Measurements from ENCODE around the gene FGF21.

The FGF21 gene

DNA sequence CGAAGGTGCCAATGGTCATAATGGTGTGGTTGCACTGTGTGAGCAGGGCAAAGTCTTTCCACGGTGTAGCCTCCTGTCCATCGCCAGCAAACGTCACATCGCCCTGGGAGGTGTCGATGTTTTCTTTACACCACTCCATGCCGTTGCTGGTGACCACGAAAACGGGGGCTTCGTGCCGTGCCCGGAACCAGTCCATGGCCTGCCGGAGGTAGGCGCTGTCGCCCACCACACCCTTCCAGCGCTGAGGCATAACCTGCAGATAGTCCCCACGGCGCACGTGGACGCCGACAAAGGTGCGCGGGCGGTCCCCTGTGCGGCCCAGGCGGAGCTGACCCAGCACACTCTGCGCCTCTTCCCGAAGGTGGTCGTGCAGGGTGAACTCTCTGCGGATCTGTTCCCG, 5.0 kb upstream of the FGF21 start:
- H3K36me3 ChIP-seq (ENCODE audit: insufficient read depth, insufficient read length, low read length) = peaks cover 8% of the 10 kb centered on the region
- no peaks in the 10 kb centered on the region for H3K27me3 ChIP-seq (ENCODE audit: insufficient read depth, insufficient read length)
- no peaks in the 10 kb centered on the region for H3K9me3 ChIP-seq (ENCODE audit: insufficient read depth, low read length)
- peaks cover 3% of the 10 kb centered on the region for H3K4me1 ChIP-seq (ENCODE audit: insufficient read depth, insufficient read length)
- TF ChIP-seq ZNF274 (IDR thresholded peaks at IDR 0.05; ENCODE audit: low read depth, low read length) (no peak), SUZ12 (IDR thresholded peaks at IDR 0.05; ENCODE audit: extremely low read depth, insufficient read depth, insufficient read length) (no peak), YY1 (IDR thresholded peaks at IDR 0.05; ENCODE audit: insufficient read depth, insufficient read length) (no peak)
- no peak for DNase-seq (ENCODE audit: low read depth, low spot score)
- no peak overlapping the region for H3K9ac ChIP-seq (ENCODE audit: insufficient read length, low read depth)
- no peak overlapping the region for H3K4me3 ChIP-seq (ENCODE audit: insufficient read length, low read depth)

DNA sequence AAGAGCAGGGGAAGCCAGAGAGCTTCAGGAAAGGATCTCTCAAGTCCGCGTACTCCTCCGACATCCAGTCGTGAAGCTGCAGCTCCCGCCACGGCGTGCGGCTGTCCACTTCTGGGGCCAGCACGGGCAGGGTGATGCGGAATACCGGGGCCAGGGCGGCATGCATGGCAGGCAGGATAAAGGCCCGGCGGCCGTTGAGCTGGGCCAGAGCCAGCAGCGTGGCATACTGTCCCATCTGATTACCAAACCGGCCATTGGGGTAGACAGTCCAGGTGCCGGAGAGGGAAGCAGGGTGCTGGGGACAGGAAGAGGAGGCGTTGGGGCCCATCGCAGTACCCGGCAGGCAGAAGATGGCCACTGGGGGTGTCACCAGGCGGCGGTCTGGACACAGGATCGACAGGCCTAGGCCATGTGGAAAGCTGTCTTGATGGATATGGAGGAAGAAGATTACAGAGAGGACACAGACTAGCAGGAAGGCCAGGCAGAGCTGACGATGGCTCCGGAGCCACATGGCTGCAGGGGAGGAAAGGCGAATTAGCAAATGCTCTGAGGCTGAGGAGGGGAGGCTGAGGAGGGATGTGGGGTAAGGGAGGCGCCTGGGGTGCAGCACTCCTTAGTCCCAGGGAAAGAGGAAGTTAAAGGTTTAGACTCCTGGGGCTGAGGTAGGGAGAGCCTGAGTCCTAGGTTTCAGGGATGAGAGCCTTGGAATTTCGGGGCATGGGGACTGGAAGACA, 4.4 kb upstream of the FGF21 start:
- Histone ChIP-seq H3K9ac (ENCODE audit: insufficient read length, low read depth) (no peak overlapping the region), H3K9me3 (ENCODE audit: insufficient read depth, low read length) (no peaks in the 10 kb centered on the region), H3K36me3 (ENCODE audit: insufficient read depth, insufficient read length, low read length) (peaks cover 8% of the 10 kb centered on the region), H3K4me1 (ENCODE audit: insufficient read depth, insufficient read length) (peaks cover 4% of the 10 kb centered on the region), H3K27me3 (ENCODE audit: insufficient read depth, insufficient read length) (no peaks in the 10 kb centered on the region), H3K4me3 (ENCODE audit: insufficient read length, low read depth) (no peak overlapping the region)
- TF ChIP-seq YY1 (IDR thresholded peaks at IDR 0.05; ENCODE audit: insufficient read depth, insufficient read length) (no peak), SUZ12 (IDR thresholded peaks at IDR 0.05; ENCODE audit: extremely low read depth, insufficient read depth, insufficient read length) (no peak), ZNF274 (IDR thresholded peaks at IDR 0.05; ENCODE audit: low read depth, low read length) (no peak)
- no peak for DNase-seq (ENCODE audit: low read depth, low spot score)

DNA sequence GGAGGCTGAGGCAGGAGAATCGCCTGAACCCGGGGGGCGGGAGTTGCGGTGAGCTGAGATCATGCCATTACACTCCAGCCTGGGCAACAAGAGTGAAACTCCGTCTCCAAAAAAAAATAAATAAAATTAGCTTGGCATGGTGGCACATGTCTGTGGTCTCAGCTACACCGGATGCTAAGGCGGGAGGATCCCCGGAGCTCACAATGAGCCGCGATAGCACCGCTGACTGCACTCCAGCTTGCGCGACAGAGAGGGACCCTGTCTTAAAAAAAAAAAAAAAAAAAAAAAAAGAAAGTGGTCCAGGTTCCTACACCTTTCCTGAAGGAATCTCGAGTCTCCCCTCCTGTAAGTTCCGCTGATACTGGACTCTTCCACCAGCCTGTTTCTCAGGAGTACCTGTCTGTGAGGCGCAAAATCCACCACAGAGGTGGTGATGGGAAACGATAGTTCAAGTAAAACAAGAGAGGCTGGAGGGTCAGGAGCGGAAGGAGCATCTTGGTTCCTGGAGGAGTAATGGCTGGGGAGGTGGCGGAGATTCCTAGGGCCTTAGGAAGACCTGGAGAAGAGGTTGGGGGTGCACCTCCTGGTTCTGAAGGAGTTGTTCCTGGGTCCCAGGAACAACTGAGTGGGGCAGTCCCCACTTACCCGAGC, 3.4 kb upstream of the FGF21 start:
- peak overlapping the region; percentile 46 for H3K4me3 ChIP-seq (ENCODE audit: insufficient read length, low read depth)
- TF ChIP-seq YY1 (IDR thresholded peaks at IDR 0.05; ENCODE audit: insufficient read depth, insufficient read length) (no peak), SUZ12 (IDR thresholded peaks at IDR 0.05; ENCODE audit: extremely low read depth, insufficient read depth, insufficient read length) (no peak), ZNF274 (IDR thresholded peaks at IDR 0.05; ENCODE audit: low read depth, low read length) (no peak)
- no peaks in the 10 kb centered on the region for H3K27me3 ChIP-seq (ENCODE audit: insufficient read depth, insufficient read length)
- H3K9ac ChIP-seq (ENCODE audit: insufficient read length, low read depth) = peak overlapping the region; percentile 52
- no peaks in the 10 kb centered on the region for H3K9me3 ChIP-seq (ENCODE audit: insufficient read depth, low read length)
- H3K36me3 ChIP-seq (ENCODE audit: insufficient read depth, insufficient read length, low read length) = peaks cover 8% of the 10 kb centered on the region
- H3K4me1 ChIP-seq (ENCODE audit: insufficient read depth, insufficient read length) = peaks cover 10% of the 10 kb centered on the region
- DNase-seq (ENCODE audit: low read depth, low spot score) = no peak

DNA sequence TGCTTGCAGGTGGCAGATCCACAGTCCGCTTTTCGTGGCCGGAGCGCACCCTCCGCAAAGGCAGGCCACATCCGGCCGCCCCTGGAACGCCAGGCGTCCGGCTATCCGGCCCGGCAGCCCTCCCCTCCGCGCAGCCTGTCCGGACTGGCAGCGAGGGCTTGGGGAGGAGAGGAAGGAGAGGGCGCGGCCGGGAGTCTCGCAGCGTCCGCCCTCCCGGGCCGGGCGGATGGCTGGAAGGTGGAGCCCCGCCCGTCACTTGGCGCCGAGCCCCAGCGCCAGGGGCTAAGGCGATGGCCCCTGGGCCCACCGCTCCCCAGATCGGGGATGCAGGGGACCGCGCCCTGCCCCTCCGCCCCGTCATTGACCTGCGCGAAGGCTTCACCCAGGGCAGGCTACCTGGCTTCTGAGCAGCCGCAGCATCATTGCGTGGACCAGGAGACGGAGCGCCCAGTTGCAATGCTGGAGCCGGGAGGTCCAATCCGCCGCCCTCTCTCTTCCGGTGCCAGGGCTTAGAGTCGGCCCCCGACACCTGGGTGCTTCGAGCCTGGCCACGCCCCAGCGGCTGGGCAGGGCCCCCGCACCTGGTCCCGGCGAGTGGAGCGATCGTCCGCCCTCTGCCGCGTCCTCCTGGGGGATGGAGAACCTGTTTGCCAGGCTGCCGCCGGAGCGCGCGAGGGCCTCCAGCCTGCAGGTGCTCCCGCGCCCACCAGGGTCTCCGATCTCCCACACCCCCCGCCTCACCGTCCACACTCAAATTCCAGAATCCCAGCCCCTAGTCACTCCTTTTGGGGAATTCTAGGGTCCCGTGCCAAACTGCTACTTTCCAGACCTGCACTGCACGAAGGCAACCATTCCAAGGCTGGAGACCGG, 2.6 kb upstream of the FGF21 start, which contains the start of gene FUT1:
FUT1 (minus strand) TSS at position 146 of the 870 bp plus-strand sequence. CDS start 1,360 bp downstream, outside the sequence.
- H3K4me1 ChIP-seq (ENCODE audit: insufficient read depth, insufficient read length) = peaks cover 10% of the 10 kb centered on the region
- TF ChIP-seq YY1 (IDR thresholded peaks at IDR 0.05; ENCODE audit: insufficient read depth, insufficient read length) (no peak), ZNF274 (IDR thresholded peaks at IDR 0.05; ENCODE audit: low read depth, low read length) (no peak), SUZ12 (IDR thresholded peaks at IDR 0.05; ENCODE audit: extremely low read depth, insufficient read depth, insufficient read length) (no peak)
- peak; percentile 30 for DNase-seq (ENCODE audit: low read depth, low spot score)
- peaks cover 8% of the 10 kb centered on the region for H3K36me3 ChIP-seq (ENCODE audit: insufficient read depth, insufficient read length, low read length)
- H3K9me3 ChIP-seq (ENCODE audit: insufficient read depth, low read length) = no peaks in the 10 kb centered on the region
- H3K27me3 ChIP-seq (ENCODE audit: insufficient read depth, insufficient read length) = no peaks in the 10 kb centered on the region
- peak within 1 kb of the TSS; percentile 46 for H3K4me3 ChIP-seq (ENCODE audit: insufficient read length, low read depth)
- H3K9ac ChIP-seq (ENCODE audit: insufficient read length, low read depth) = peak within 1 kb of the TSS; percentile 77

DNA sequence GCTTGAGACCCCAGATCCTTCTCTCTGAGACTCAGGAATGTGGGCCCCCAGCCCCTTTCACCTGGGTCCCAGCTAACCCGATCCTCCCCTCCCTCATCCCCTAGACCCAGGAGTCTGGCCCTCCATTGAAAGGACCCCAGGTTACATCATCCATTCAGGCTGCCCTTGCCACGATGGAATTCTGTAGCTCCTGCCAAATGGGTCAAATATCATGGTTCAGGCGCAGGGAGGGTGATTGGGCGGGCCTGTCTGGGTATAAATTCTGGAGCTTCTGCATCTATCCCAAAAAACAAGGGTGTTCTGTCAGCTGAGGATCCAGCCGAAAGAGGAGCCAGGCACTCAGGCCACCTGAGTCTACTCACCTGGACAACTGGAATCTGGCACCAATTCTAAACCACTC, 463 bp downstream of the FGF21 start:
- H3K4me3 ChIP-seq (ENCODE audit: insufficient read length, low read depth) = no peak overlapping the region
- no peak for DNase-seq (ENCODE audit: low read depth, low spot score)
- no peak for TF ChIP-seq SUZ12 (IDR thresholded peaks at IDR 0.05; ENCODE audit: extremely low read depth, insufficient read depth, insufficient read length)
- TF ChIP-seq YY1 (IDR thresholded peaks at IDR 0.05; ENCODE audit: insufficient read depth, insufficient read length) = no peak
- TF ChIP-seq ZNF274 (IDR thresholded peaks at IDR 0.05; ENCODE audit: low read depth, low read length) = no peak
- no peaks in the 10 kb centered on the region for H3K9me3 ChIP-seq (ENCODE audit: insufficient read depth, low read length)
- H3K9ac ChIP-seq (ENCODE audit: insufficient read length, low read depth) = no peak overlapping the region
- H3K36me3 ChIP-seq (ENCODE audit: insufficient read depth, insufficient read length, low read length) = no peaks in the 10 kb centered on the region
- peaks cover 11% of the 10 kb centered on the region for H3K4me1 ChIP-seq (ENCODE audit: insufficient read depth, insufficient read length)
- no peaks in the 10 kb centered on the region for H3K27me3 ChIP-seq (ENCODE audit: insufficient read depth, insufficient read length)

DNA sequence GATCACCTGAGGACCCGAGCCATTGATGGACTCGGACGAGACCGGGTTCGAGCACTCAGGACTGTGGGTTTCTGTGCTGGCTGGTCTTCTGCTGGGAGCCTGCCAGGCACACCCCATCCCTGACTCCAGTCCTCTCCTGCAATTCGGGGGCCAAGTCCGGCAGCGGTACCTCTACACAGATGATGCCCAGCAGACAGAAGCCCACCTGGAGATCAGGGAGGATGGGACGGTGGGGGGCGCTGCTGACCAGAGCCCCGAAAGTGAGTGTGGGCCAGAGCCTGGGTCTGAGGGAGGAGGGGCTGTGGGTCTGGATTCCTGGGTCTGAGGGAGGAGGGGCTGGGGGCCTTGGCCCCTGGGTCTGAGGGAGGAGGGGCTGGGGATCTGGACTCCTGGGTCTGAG, 888 bp downstream of the FGF21 start:
- Histone ChIP-seq H3K36me3 (ENCODE audit: insufficient read depth, insufficient read length, low read length) (no peaks in the 10 kb centered on the region), H3K27me3 (ENCODE audit: insufficient read depth, insufficient read length) (no peaks in the 10 kb centered on the region), H3K4me1 (ENCODE audit: insufficient read depth, insufficient read length) (peaks cover 11% of the 10 kb centered on the region), H3K9ac (ENCODE audit: insufficient read length, low read depth) (no peak overlapping the region), H3K9me3 (ENCODE audit: insufficient read depth, low read length) (no peaks in the 10 kb centered on the region), H3K4me3 (ENCODE audit: insufficient read length, low read depth) (no peak overlapping the region)
- DNase-seq (ENCODE audit: low read depth, low spot score) = no peak
- TF ChIP-seq ZNF274 (IDR thresholded peaks at IDR 0.05; ENCODE audit: low read depth, low read length) (no peak), SUZ12 (IDR thresholded peaks at IDR 0.05; ENCODE audit: extremely low read depth, insufficient read depth, insufficient read length) (no peak)

All from NT2/D1 (cell line).